ENCODE measurements around the gene KLB. TPM values are rescaled to one million over a fixed set of nuclear protein-coding genes. Genes with fewer than 3 reads are reported as not detected.
A peak's percentile ranks its signal among the peaks of the same experiment; 100 is the strongest.

KLB gene
- polyA plus RNA-seq, 1 donor: 0.75 TPM

- Histone ChIP-seq H3K4me1 (ENCODE audit: control insufficient read depth, insufficient read depth, low read length) (no peaks in the 10 kb centered on the region), H3K27me3 (ENCODE audit: control insufficient read depth, insufficient read depth, low read length) (no peaks in the 10 kb centered on the region), H3K27ac (ENCODE audit: low read length) (no peak overlapping the region), H3K9me3 (ENCODE audit: control insufficient read depth, low read depth, low read length) (peaks cover 6% of the 10 kb centered on the region), H3K4me3 (ENCODE audit: low read length) (no peak overlapping the region), H3K36me3 (ENCODE audit: control insufficient read depth, insufficient read depth, low read length) (no peaks in the 10 kb centered on the region)
- no peak for DNase-seq
- no CpG with 5 or more reads among the region's 21 CpGs for WGBS (ENCODE audit: insufficient coverage, low lambda C conversion rate)
Observed at GRCh38 chr4:39480902-39481695, 74.4 kb downstream of the KLB start.

GRCh38 chr4:39484582-39485272, 78.0 kb downstream of the KLB start:
- peaks cover 6% of the 10 kb centered on the region for H3K9me3 ChIP-seq (ENCODE audit: control insufficient read depth, low read depth, low read length)
- WGBS (ENCODE audit: insufficient coverage, low lambda C conversion rate): 100% methylated on average over 1 of the region's 6 CpGs
- no peaks in the 10 kb centered on the region for H3K36me3 ChIP-seq (ENCODE audit: control insufficient read depth, insufficient read depth, low read length)
- no peak overlapping the region for H3K4me3 ChIP-seq (ENCODE audit: low read length)
- H3K27ac ChIP-seq (ENCODE audit: low read length): no peak overlapping the region
- DNase-seq: no peak
- H3K4me1 ChIP-seq (ENCODE audit: control insufficient read depth, insufficient read depth, low read length): peaks cover 9% of the 10 kb centered on the region
- H3K27me3 ChIP-seq (ENCODE audit: control insufficient read depth, insufficient read depth, low read length): no peaks in the 10 kb centered on the region

GRCh38 chr4:39486221-39486804, 79.6 kb downstream of the KLB start:
- Histone ChIP-seq H3K4me1 (ENCODE audit: control insufficient read depth, insufficient read depth, low read length) (peaks cover 9% of the 10 kb centered on the region), H3K4me3 (ENCODE audit: low read length) (no peak overlapping the region), H3K36me3 (ENCODE audit: control insufficient read depth, insufficient read depth, low read length) (no peaks in the 10 kb centered on the region), H3K9me3 (ENCODE audit: control insufficient read depth, low read depth, low read length) (peaks cover 6% of the 10 kb centered on the region), H3K27me3 (ENCODE audit: control insufficient read depth, insufficient read depth, low read length) (no peaks in the 10 kb centered on the region), H3K27ac (ENCODE audit: low read length) (no peak overlapping the region)
- WGBS (ENCODE audit: insufficient coverage, low lambda C conversion rate): 94% methylated on average over 6 of the region's 10 CpGs
- DNase-seq: no peak

GRCh38 chr4:39490322-39490721, 83.6 kb downstream of the KLB start:
- H3K4me3 ChIP-seq (ENCODE audit: low read length): no peak overlapping the region
- no peaks in the 10 kb centered on the region for H3K36me3 ChIP-seq (ENCODE audit: control insufficient read depth, insufficient read depth, low read length)
- no peak overlapping the region for H3K27ac ChIP-seq (ENCODE audit: low read length)
- no peaks in the 10 kb centered on the region for H3K9me3 ChIP-seq (ENCODE audit: control insufficient read depth, low read depth, low read length)
- WGBS (ENCODE audit: insufficient coverage, low lambda C conversion rate): no CpG with 5 or more reads among the region's 2 CpGs
- no peak for DNase-seq
- H3K27me3 ChIP-seq (ENCODE audit: control insufficient read depth, insufficient read depth, low read length): no peaks in the 10 kb centered on the region
- peaks cover 9% of the 10 kb centered on the region for H3K4me1 ChIP-seq (ENCODE audit: control insufficient read depth, insufficient read depth, low read length)

- H3K4me3 ChIP-seq (ENCODE audit: low read length): no peak overlapping the region
- no peak overlapping the region for H3K27ac ChIP-seq (ENCODE audit: low read length)
- no CpG with 5 or more reads among the region's 1 CpG for WGBS (ENCODE audit: insufficient coverage, low lambda C conversion rate)
- H3K36me3 ChIP-seq (ENCODE audit: control insufficient read depth, insufficient read depth, low read length): peaks cover 8% of the 10 kb centered on the region
- no peaks in the 10 kb centered on the region for H3K9me3 ChIP-seq (ENCODE audit: control insufficient read depth, low read depth, low read length)
- no peaks in the 10 kb centered on the region for H3K27me3 ChIP-seq (ENCODE audit: control insufficient read depth, insufficient read depth, low read length)
- DNase-seq: peak; percentile 21 to 26
- H3K4me1 ChIP-seq (ENCODE audit: control insufficient read depth, insufficient read depth, low read length): no peaks in the 10 kb centered on the region
Observed at GRCh38 chr4:39494354-39494753, 87.6 kb downstream of the KLB start.

GRCh38 chr4:39495446-39496213, 88.9 kb downstream of the KLB start:
- peaks cover 13% of the 10 kb centered on the region for H3K36me3 ChIP-seq (ENCODE audit: control insufficient read depth, insufficient read depth, low read length)
- H3K27ac ChIP-seq (ENCODE audit: low read length): no peak overlapping the region
- no peaks in the 10 kb centered on the region for H3K9me3 ChIP-seq (ENCODE audit: control insufficient read depth, low read depth, low read length)
- no peaks in the 10 kb centered on the region for H3K27me3 ChIP-seq (ENCODE audit: control insufficient read depth, insufficient read depth, low read length)
- H3K4me1 ChIP-seq (ENCODE audit: control insufficient read depth, insufficient read depth, low read length): no peaks in the 10 kb centered on the region
- DNase-seq: no peak
- 60% methylated on average over 1 of the region's 4 CpGs for WGBS (ENCODE audit: insufficient coverage, low lambda C conversion rate)
- no peak overlapping the region for H3K4me3 ChIP-seq (ENCODE audit: low read length)

GRCh38 chr4:39497909-39498726, 91.4 kb downstream of the KLB start:
- no peak for DNase-seq
- no peak overlapping the region for H3K27ac ChIP-seq (ENCODE audit: low read length)
- H3K36me3 ChIP-seq (ENCODE audit: control insufficient read depth, insufficient read depth, low read length): peaks cover 25% of the 10 kb centered on the region
- H3K4me1 ChIP-seq (ENCODE audit: control insufficient read depth, insufficient read depth, low read length): no peaks in the 10 kb centered on the region
- no CpG with 5 or more reads among the region's 1 CpG for WGBS (ENCODE audit: insufficient coverage, low lambda C conversion rate)
- no peak overlapping the region for H3K4me3 ChIP-seq (ENCODE audit: low read length)
- H3K9me3 ChIP-seq (ENCODE audit: control insufficient read depth, low read depth, low read length): no peaks in the 10 kb centered on the region
- no peaks in the 10 kb centered on the region for H3K27me3 ChIP-seq (ENCODE audit: control insufficient read depth, insufficient read depth, low read length)

- H3K4me1 ChIP-seq (ENCODE audit: control insufficient read depth, insufficient read depth, low read length): no peaks in the 10 kb centered on the region
- no peak overlapping the region for H3K4me3 ChIP-seq (ENCODE audit: low read length)
- no peaks in the 10 kb centered on the region for H3K9me3 ChIP-seq (ENCODE audit: control insufficient read depth, low read depth, low read length)
- no peak for DNase-seq
- no peak overlapping the region for H3K27ac ChIP-seq (ENCODE audit: low read length)
- H3K27me3 ChIP-seq (ENCODE audit: control insufficient read depth, insufficient read depth, low read length): no peaks in the 10 kb centered on the region
- peaks cover 30% of the 10 kb centered on the region for H3K36me3 ChIP-seq (ENCODE audit: control insufficient read depth, insufficient read depth, low read length)
Observed at GRCh38 chr4:39498727-39499020, 91.9 kb downstream of the KLB start.

All from large intestine (tissue), 3 donors.